ENCODE data around the gene PRKG1. TPM values are rescaled to one million over a fixed set of nuclear protein-coding genes. Genes with fewer than 3 reads are reported as not detected.

Gene PRKG1
- total RNA-seq, 1 donor from 2014 or later, result 22.8 TPM

- Mint-ChIP-seq H3K36me3 (ENCODE audit: low read depth) (peaks cover 4% of the 10 kb centered on the region), H3K4me1 (ENCODE audit: low read depth) (no peaks in the 10 kb centered on the region), H3K4me3 (ENCODE audit: unreplicated experiment) (no peak overlapping the region), H3K27ac (ENCODE audit: unreplicated experiment) (no peak overlapping the region), H3K9me3 (ENCODE audit: low read depth) (peaks cover 5% of the 10 kb centered on the region), H3K27me3 (ENCODE audit: low read depth) (no peaks in the 10 kb centered on the region)
- no peak for TF ChIP-seq CTCF (IDR thresholded peaks at IDR 0.05)
- DNase-seq (ENCODE audit: low spot score), result no peak
These were observed 778.0 kb downstream of the PRKG1 start for GRCh38 chr10:51852297-51852696.

- no peak overlapping the region for H3K27ac Mint-ChIP-seq (ENCODE audit: unreplicated experiment)
- H3K27me3 Mint-ChIP-seq (ENCODE audit: low read depth), result no peaks in the 10 kb centered on the region
- peaks cover 4% of the 10 kb centered on the region for H3K36me3 Mint-ChIP-seq (ENCODE audit: low read depth)
- H3K4me1 Mint-ChIP-seq (ENCODE audit: low read depth), result peaks cover 12% of the 10 kb centered on the region
- TF ChIP-seq CTCF (IDR thresholded peaks at IDR 0.05), result no peak
- H3K9me3 Mint-ChIP-seq (ENCODE audit: low read depth), result peaks cover 5% of the 10 kb centered on the region
- H3K4me3 Mint-ChIP-seq (ENCODE audit: unreplicated experiment), result no peak overlapping the region
- no peak for DNase-seq (ENCODE audit: low spot score)
These were observed 783.0 kb downstream of the PRKG1 start for GRCh38 chr10:51857305-51857704.

DNA sequence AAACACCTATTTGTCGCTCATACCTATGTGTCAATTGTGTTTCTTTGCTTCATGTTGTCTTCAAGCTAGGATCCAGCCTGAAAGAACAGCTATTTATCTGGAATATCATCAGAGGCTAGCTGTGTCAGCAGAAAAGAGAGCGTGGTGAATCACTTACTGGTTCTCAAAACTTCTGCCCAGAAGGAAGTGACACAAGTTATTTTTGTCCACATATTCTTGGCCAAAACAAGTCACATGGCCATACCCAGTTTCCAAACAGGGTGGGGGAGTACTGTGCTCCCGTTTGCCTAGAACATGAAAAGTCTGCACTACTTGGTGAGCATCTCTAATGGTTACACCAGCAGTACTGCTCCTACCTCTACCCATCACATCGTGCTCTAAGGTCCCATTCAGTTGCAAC is 786.0 kb downstream of the PRKG1 start:
- Mint-ChIP-seq H3K36me3 (ENCODE audit: low read depth) (peaks cover 4% of the 10 kb centered on the region), H3K9me3 (ENCODE audit: low read depth) (peaks cover 5% of the 10 kb centered on the region), H3K27ac (ENCODE audit: unreplicated experiment) (no peak overlapping the region), H3K4me1 (ENCODE audit: low read depth) (peaks cover 12% of the 10 kb centered on the region), H3K27me3 (ENCODE audit: low read depth) (no peaks in the 10 kb centered on the region), H3K4me3 (ENCODE audit: unreplicated experiment) (no peak overlapping the region)
- TF ChIP-seq CTCF (IDR thresholded peaks at IDR 0.05), result no peak
- no peak for DNase-seq (ENCODE audit: low spot score)

DNA sequence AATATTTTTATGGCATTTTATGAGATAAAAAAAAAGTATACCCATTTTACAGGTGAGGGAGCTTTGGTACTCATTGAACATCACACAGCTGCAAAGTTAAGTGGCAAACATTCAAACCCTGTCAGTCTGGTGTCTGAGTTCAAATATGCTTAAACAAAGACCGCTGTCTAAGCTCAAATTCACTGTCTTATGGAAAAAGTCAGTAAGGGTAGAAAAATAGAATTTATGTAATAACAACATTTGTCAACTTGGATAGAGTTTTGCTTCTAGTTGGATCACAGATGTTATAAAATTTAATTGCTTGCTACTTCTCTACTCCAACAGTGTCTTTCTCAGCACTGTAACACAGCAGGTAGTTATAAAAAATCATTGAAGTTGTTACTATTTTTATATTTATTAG is 786.8 kb downstream of the PRKG1 start:
- H3K4me1 Mint-ChIP-seq (ENCODE audit: low read depth), result peaks cover 12% of the 10 kb centered on the region
- H3K36me3 Mint-ChIP-seq (ENCODE audit: low read depth), result no peaks in the 10 kb centered on the region
- no peak overlapping the region for H3K27ac Mint-ChIP-seq (ENCODE audit: unreplicated experiment)
- peaks cover under 1% of the 10 kb centered on the region for H3K9me3 Mint-ChIP-seq (ENCODE audit: low read depth)
- DNase-seq (ENCODE audit: low spot score), result no peak
- no peak overlapping the region for H3K4me3 Mint-ChIP-seq (ENCODE audit: unreplicated experiment)
- H3K27me3 Mint-ChIP-seq (ENCODE audit: low read depth), result no peaks in the 10 kb centered on the region
- no peak for TF ChIP-seq CTCF (IDR thresholded peaks at IDR 0.05)

GRCh38 chr10:51861731-51862130 is 787.4 kb downstream of the PRKG1 start:
- no peaks in the 10 kb centered on the region for H3K9me3 Mint-ChIP-seq (ENCODE audit: low read depth)
- H3K4me3 Mint-ChIP-seq (ENCODE audit: unreplicated experiment), result no peak overlapping the region
- peaks cover 12% of the 10 kb centered on the region for H3K4me1 Mint-ChIP-seq (ENCODE audit: low read depth)
- H3K27ac Mint-ChIP-seq (ENCODE audit: unreplicated experiment), result no peak overlapping the region
- no peaks in the 10 kb centered on the region for H3K36me3 Mint-ChIP-seq (ENCODE audit: low read depth)
- no peak for TF ChIP-seq CTCF (IDR thresholded peaks at IDR 0.05)
- peak; percentile 50 for DNase-seq (ENCODE audit: low spot score)
- H3K27me3 Mint-ChIP-seq (ENCODE audit: low read depth), result no peaks in the 10 kb centered on the region

Measured in chondrocyte (in vitro differentiated cells).